Measurements from ENCODE around the gene FPR3.
"Not testable (repeated sequence)": the region's sequence is repeated elsewhere in the genome, so short reads cannot be mapped to it uniquely, and the experiment has no call there.

The FPR3 gene

GRCh38 chr19:51806571-51806970 is 11.6 kb downstream of the FPR3 start:
- not testable (repeated sequence) for DNase-seq (ENCODE audit: low read depth, low spot score)

- DNase-seq (ENCODE audit: low read depth, low spot score): no peak
These were observed 12.2 kb downstream of the FPR3 start for GRCh38 chr19:51807111-51807701.

GRCh38 chr19:51807925-51808324 is 13.0 kb downstream of the FPR3 start:
- no peak for DNase-seq (ENCODE audit: low read depth, low spot score)

GRCh38 chr19:51808333-51808986 is 13.5 kb downstream of the FPR3 start:
- no peak for DNase-seq (ENCODE audit: low read depth, low spot score)

GRCh38 chr19:51809787-51810186 is 14.8 kb downstream of the FPR3 start:
- DNase-seq (ENCODE audit: low read depth, low spot score): no peak

GRCh38 chr19:51810223-51810622 is 15.3 kb downstream of the FPR3 start:
- no peak for DNase-seq (ENCODE audit: low read depth, low spot score)

GRCh38 chr19:51811344-51811743 is 16.4 kb downstream of the FPR3 start:
- no peak for DNase-seq (ENCODE audit: low read depth, low spot score)

- DNase-seq (ENCODE audit: low read depth, low spot score): no peak
These were observed 20.1 kb downstream of the FPR3 start for GRCh38 chr19:51815043-51815442.

- no peak for DNase-seq (ENCODE audit: low read depth, low spot score)
These were observed 21.8 kb downstream of the FPR3 start for GRCh38 chr19:51816711-51817110.

- no peak for DNase-seq (ENCODE audit: low read depth, low spot score)
These were observed 25.1 kb downstream of the FPR3 start for GRCh38 chr19:51820011-51820410.

- no peak for DNase-seq (ENCODE audit: low read depth, low spot score)
These were observed 26.0 kb downstream of the FPR3 start for GRCh38 chr19:51820831-51821446.

- DNase-seq (ENCODE audit: low read depth, low spot score): peak; percentile 2
These were observed 26.5 kb downstream of the FPR3 start for GRCh38 chr19:51821456-51821855.

- DNase-seq (ENCODE audit: low read depth, low spot score): peak; percentile 38
These were observed 27.0 kb downstream of the FPR3 start for GRCh38 chr19:51821921-51822320.

- peak; percentile 13 for DNase-seq (ENCODE audit: low read depth, low spot score)
These were observed 27.4 kb downstream of the FPR3 start for GRCh38 chr19:51822325-51822724.

GRCh38 chr19:51822946-51823345 is 28.0 kb downstream of the FPR3 start:
- no peak for DNase-seq (ENCODE audit: low read depth, low spot score)

GRCh38 chr19:51824281-51825005 is 29.5 kb downstream of the FPR3 start:
- no peak for DNase-seq (ENCODE audit: low read depth, low spot score)

GRCh38 chr19:51830274-51830673 is 35.3 kb downstream of the FPR3 start:
- DNase-seq (ENCODE audit: low read depth, low spot score): no peak

- no peak for DNase-seq (ENCODE audit: low read depth, low spot score)
These were observed 42.2 kb downstream of the FPR3 start for GRCh38 chr19:51837145-51837544.

- DNase-seq (ENCODE audit: low read depth, low spot score): no peak
These were observed 67.1 kb downstream of the FPR3 start for GRCh38 chr19:51861870-51862622.

GRCh38 chr19:51873097-51873496 is 78.1 kb downstream of the FPR3 start:
- DNase-seq (ENCODE audit: low read depth, low spot score): no peak
